ENCODE measurements around the gene LRRC59. TPM values are rescaled to one million over a fixed set of nuclear protein-coding genes. Genes with fewer than 3 reads are reported as not detected.
A peak's percentile ranks its signal among the peaks of the same experiment; 100 is the strongest.

Gene LRRC59
- total and polyA plus RNA-seq, 2 of the 13 experiments (the other 11 are each of a cell fraction or from before 2014, with no cell fraction given): 87.3 to 222 TPM

GRCh38 chr17:50397111-50397918, at the start of gene LRRC59 (continued):
- peak; percentile 57; the same call in 1 of the 2 replicates for TF ChIP-seq ZNF121 (CRISPR knock-in tag; IDR thresholded peaks at IDR 0.05)
- TF ChIP-seq SP5 (CRISPR knock-in tag; IDR thresholded peaks at IDR 0.05; ENCODE audit: borderline replicate concordance, low read depth): peak; percentile 70
- TF ChIP-seq ZSCAN21 (CRISPR knock-in tag; IDR thresholded peaks at IDR 0.05; ENCODE audit: borderline replicate concordance): peak; percentile 98
- peak; percentile 65; the same call in 1 of the 2 replicates for TF ChIP-seq PHF21A (CRISPR knock-in tag; IDR thresholded peaks at IDR 0.05)
- TF ChIP-seq SKI (IDR thresholded peaks at IDR 0.05; ENCODE audit: partially characterized antibody): peak; percentile 61
- TF ChIP-seq BHLHE40 (IDR thresholded peaks at IDR 0.05; ENCODE audit: low read length): peak; percentile 74; the same call in 1 of the 2 replicates
- TF ChIP-seq ZNF205 (CRISPR knock-in tag; IDR thresholded peaks at IDR 0.05): peak; percentile 96
- no peak for TF ChIP-seq ZEB1 (IDR thresholded peaks at IDR 0.05; ENCODE audit: insufficient replicate concordance, low read depth)
- peak; percentile 98 for TF ChIP-seq MTA1 (CRISPR knock-in tag; IDR thresholded peaks at IDR 0.05; ENCODE audit: borderline replicate concordance)
- TF ChIP-seq AGO2 (optimal IDR thresholded peaks at IDR 0.05; ENCODE audit: low read depth, low read length): peak; percentile 92
- peak; percentile 89 for TF ChIP-seq JDP2 (CRISPR knock-in tag; IDR thresholded peaks at IDR 0.05; ENCODE audit: borderline replicate concordance)
- TF ChIP-seq MAF1 (CRISPR knock-in tag; IDR thresholded peaks at IDR 0.05; ENCODE audit: borderline replicate concordance): peak; percentile 95
- TF ChIP-seq SIN3B (IDR thresholded peaks at IDR 0.05; ENCODE audit: low read length): peak; percentile 78; the same call in 1 of the 2 replicates
- TF ChIP-seq, protein P1, sequence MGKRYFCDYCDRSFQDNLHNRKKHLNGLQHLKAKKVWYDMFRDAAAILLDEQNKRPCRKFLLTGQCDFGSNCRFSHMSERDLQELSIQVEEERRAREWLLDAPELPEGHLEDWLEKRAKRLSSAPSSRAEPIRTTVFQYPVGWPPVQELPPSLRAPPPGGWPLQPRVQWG (CRISPR knock-in tag; IDR thresholded peaks at IDR 0.05; ENCODE audit: borderline replicate concordance, low read depth): 0 out of 2 replicates have a peak, but pooled peaks have one; percentile 78
- no peak for TF ChIP-seq SRSF1 (optimal IDR thresholded peaks at IDR 0.05; ENCODE audit: low read depth, low read length)
- TF ChIP-seq CBX2 (IDR thresholded peaks at IDR 0.05; ENCODE audit: low read depth, low read length): no peak
- TF ChIP-seq CBX2 (CRISPR knock-in tag; IDR thresholded peaks at IDR 0.05; ENCODE audit: low read depth): peak; percentile 78; the same call in 1 of the 2 replicates
- peak; percentile 20; the same call in 1 of the 2 replicates for TF ChIP-seq HNF4G (IDR thresholded peaks at IDR 0.05; ENCODE audit: borderline replicate concordance, low read depth, low read length)
- TF ChIP-seq HNF4G (CRISPR knock-in tag; IDR thresholded peaks at IDR 0.05; ENCODE audit: borderline replicate concordance, low read depth): peak; percentile 81
- TF ChIP-seq RAD21 (CRISPR knock-in tag; IDR thresholded peaks at IDR 0.05): peak; percentile 92
- peak; percentile 98 for TF ChIP-seq GMEB1 (CRISPR knock-in tag; IDR thresholded peaks at IDR 0.05; ENCODE audit: borderline replicate concordance)
- no peak for TF ChIP-seq CCAR2 (optimal IDR thresholded peaks at IDR 0.05; ENCODE audit: low read depth, low read length)
- TF ChIP-seq ERF (CRISPR knock-in tag; IDR thresholded peaks at IDR 0.05): peak; percentile 98
- peak; percentile 95 for TF ChIP-seq ZNF329 (CRISPR knock-in tag; IDR thresholded peaks at IDR 0.05; ENCODE audit: low read depth)
- TF ChIP-seq CBFB (CRISPR knock-in tag; IDR thresholded peaks at IDR 0.05): peak; percentile 99
- TF ChIP-seq KMT2B (CRISPR knock-in tag; IDR thresholded peaks at IDR 0.05): peak; percentile 99
- TF ChIP-seq YEATS4 (CRISPR knock-in tag; IDR thresholded peaks at IDR 0.05; ENCODE audit: borderline replicate concordance): peak; percentile 100

All from HepG2 (cell line).